HL-60 (cell line): ENCODE results near the gene PSME3.

Experiments used
- POLR2AphosphoS5 ChIP-seq: IDR thresholded peaks from 2 replicates; pipeline ENCODE4 v1.6.1; 2012; ENCODE audit warnings: low read depth
- TF ChIP-seq, protein P1 (sequence below): IDR thresholded peaks from one replicate; pipeline ENCODE4 v1.5.1; 2011; ENCODE audit warnings: low read length, control low read depth, inconsistent platforms; ENCODE audit not compliant: insufficient read depth
- TF ChIP-seq, protein P2 (sequence below): IDR thresholded peaks from 2 replicates; pipeline ENCODE4 v1.6.1; 2012; ENCODE audit warnings: low read depth; ENCODE audit not compliant: insufficient replicate concordance

GRCh38 chr17:42872251-42872965 is 39.2 kb downstream of the PSME3 start:
- TF ChIP-seq, protein P1, sequence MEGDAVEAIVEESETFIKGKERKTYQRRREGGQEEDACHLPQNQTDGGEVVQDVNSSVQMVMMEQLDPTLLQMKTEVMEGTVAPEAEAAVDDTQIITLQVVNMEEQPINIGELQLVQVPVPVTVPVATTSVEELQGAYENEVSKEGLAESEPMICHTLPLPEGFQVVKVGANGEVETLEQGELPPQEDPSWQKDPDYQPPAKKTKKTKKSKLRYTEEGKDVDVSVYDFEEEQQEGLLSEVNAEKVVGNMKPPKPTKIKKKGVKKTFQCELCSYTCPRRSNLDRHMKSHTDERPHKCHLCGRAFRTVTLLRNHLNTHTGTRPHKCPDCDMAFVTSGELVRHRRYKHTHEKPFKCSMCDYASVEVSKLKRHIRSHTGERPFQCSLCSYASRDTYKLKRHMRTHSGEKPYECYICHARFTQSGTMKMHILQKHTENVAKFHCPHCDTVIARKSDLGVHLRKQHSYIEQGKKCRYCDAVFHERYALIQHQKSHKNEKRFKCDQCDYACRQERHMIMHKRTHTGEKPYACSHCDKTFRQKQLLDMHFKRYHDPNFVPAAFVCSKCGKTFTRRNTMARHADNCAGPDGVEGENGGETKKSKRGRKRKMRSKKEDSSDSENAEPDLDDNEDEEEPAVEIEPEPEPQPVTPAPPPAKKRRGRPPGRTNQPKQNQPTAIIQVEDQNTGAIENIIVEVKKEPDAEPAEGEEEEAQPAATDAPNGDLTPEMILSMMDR: no peak
- TF ChIP-seq POLR2AphosphoS5: no peak
- TF ChIP-seq, protein P2, sequence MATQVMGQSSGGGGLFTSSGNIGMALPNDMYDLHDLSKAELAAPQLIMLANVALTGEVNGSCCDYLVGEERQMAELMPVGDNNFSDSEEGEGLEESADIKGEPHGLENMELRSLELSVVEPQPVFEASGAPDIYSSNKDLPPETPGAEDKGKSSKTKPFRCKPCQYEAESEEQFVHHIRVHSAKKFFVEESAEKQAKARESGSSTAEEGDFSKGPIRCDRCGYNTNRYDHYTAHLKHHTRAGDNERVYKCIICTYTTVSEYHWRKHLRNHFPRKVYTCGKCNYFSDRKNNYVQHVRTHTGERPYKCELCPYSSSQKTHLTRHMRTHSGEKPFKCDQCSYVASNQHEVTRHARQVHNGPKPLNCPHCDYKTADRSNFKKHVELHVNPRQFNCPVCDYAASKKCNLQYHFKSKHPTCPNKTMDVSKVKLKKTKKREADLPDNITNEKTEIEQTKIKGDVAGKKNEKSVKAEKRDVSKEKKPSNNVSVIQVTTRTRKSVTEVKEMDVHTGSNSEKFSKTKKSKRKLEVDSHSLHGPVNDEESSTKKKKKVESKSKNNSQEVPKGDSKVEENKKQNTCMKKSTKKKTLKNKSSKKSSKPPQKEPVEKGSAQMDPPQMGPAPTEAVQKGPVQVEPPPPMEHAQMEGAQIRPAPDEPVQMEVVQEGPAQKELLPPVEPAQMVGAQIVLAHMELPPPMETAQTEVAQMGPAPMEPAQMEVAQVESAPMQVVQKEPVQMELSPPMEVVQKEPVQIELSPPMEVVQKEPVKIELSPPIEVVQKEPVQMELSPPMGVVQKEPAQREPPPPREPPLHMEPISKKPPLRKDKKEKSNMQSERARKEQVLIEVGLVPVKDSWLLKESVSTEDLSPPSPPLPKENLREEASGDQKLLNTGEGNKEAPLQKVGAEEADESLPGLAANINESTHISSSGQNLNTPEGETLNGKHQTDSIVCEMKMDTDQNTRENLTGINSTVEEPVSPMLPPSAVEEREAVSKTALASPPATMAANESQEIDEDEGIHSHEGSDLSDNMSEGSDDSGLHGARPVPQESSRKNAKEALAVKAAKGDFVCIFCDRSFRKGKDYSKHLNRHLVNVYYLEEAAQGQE: no peak
